ENCODE measurements around the gene KDM1A. TPM values are rescaled to one million over a fixed set of nuclear protein-coding genes. Genes with fewer than 3 reads are reported as not detected.

The KDM1A gene
- total and polyA plus RNA-seq, 2 donors (not counting 3 experiments of a cell fraction or from before 2014, with no cell fraction given) = 105 to 111 TPM

DNA sequence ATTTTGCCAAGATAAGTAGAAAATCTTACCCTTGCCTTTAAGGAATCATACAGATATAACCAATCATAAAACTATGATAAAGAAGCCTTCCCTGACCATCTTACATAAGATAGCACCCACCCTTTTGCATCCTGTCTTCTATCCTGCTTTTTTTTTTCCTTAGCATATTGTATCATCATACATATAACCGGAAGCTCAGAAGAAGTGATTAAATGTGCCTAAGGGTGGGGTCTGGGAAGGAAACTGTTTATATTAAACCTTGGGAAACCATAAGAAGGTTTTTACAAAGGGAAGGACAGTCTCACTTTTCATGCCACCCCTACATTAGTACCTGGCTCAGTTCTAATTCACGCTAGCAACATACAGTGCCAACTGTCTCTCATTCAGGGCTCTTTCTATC, 82.6 kb downstream of the KDM1A start:
- POLR2A ChIA-PET = no interaction called here
- no peaks in the 10 kb centered on the region for H3K27me3 ChIP-seq (ENCODE audit: control insufficient read depth in 2 of 2, insufficient read depth in 2 of 2, low read length in 2 of 2)
- no peaks in the 10 kb centered on the region for H3K9me3 ChIP-seq (replicated peaks; ENCODE audit: control insufficient read depth, insufficient read depth, low read length)
- H3K9me1 ChIP-seq (replicated peaks; ENCODE audit: control insufficient read depth, extremely low read depth, insufficient read depth, low read length) = no peaks in the 10 kb centered on the region
- H3K4me2 ChIP-seq (ENCODE audit: insufficient read depth, low read length) = peak overlapping the region; percentile 69
- peak overlapping the region in 1 of 3 experiments; percentile 28 for H3K4me3 ChIP-seq (replicated peaks in 1 of 3; ENCODE audit: insufficient read depth in 1 of 3, low read depth in 1 of 3, low read length in 3 of 3)
- BruUV-seq (replicated peaks) = TSS peak; percentile 20
- peak overlapping the region; percentile 21 for H3K9ac ChIP-seq (replicated peaks; ENCODE audit: extremely low read depth, insufficient read depth, low read length)
- TF ChIP-seq GATA2 (IDR thresholded peaks at IDR 0.05; ENCODE audit: insufficient read depth, insufficient read length, low read depth, low read length) = no peak
- no peak for TF ChIP-seq POLR2A (IDR thresholded peaks at IDR 0.05; ENCODE audit: low read depth, low read length)
- no peak for TF ChIP-seq JUN (IDR thresholded peaks at IDR 0.05; ENCODE audit: borderline replicate concordance, insufficient read depth, insufficient read length, low read depth)
- no peak for TF ChIP-seq POLR2AphosphoS5 (IDR thresholded peaks at IDR 0.05; ENCODE audit: insufficient read depth, low read depth, low read length)
- no peak for TF ChIP-seq FOS (IDR thresholded peaks at IDR 0.05; ENCODE audit: borderline replicate concordance, insufficient read depth, low read length)
- no peak for TF ChIP-seq MYC (IDR thresholded peaks at IDR 0.05; ENCODE audit: low read depth, low read length)
- TF ChIP-seq, protein P1, sequence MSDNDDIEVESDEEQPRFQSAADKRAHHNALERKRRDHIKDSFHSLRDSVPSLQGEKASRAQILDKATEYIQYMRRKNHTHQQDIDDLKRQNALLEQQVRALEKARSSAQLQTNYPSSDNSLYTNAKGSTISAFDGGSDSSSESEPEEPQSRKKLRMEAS (IDR thresholded peaks at IDR 0.05; ENCODE audit: insufficient read depth, insufficient read length) = no peak
- TF ChIP-seq EZH2 (IDR thresholded peaks at IDR 0.05; ENCODE audit: borderline replicate concordance, low read depth, low read length, severe bottlenecking) = no peak
- TF ChIP-seq, protein P2, sequence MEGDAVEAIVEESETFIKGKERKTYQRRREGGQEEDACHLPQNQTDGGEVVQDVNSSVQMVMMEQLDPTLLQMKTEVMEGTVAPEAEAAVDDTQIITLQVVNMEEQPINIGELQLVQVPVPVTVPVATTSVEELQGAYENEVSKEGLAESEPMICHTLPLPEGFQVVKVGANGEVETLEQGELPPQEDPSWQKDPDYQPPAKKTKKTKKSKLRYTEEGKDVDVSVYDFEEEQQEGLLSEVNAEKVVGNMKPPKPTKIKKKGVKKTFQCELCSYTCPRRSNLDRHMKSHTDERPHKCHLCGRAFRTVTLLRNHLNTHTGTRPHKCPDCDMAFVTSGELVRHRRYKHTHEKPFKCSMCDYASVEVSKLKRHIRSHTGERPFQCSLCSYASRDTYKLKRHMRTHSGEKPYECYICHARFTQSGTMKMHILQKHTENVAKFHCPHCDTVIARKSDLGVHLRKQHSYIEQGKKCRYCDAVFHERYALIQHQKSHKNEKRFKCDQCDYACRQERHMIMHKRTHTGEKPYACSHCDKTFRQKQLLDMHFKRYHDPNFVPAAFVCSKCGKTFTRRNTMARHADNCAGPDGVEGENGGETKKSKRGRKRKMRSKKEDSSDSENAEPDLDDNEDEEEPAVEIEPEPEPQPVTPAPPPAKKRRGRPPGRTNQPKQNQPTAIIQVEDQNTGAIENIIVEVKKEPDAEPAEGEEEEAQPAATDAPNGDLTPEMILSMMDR (IDR thresholded peaks at IDR 0.05; ENCODE audit: extremely low read depth in 1 of 2, insufficient read depth in 1 of 2, low read depth in 1 of 2, low read length in 2 of 2) = no peak
- CTCF ChIA-PET = interaction anchor here (1.0 to 17.3 kb wide), 13 partner anchors 8 to 438 kb away, joined by 3 to 671 read pairs (median 12); partner anchors contain the start of gene LUZP1
- peaks cover 70% of the 10 kb centered on the region for H3K79me2 ChIP-seq (ENCODE audit: control insufficient read depth, insufficient read depth, low read length)
- DNase-seq (ENCODE audit: low read depth, low spot score) (no peak), FAIRE-seq (no peak)
- no peaks in the 10 kb centered on the region for H4K20me1 ChIP-seq (replicated peaks; ENCODE audit: control insufficient read depth, extremely low read depth, insufficient read depth, low read length)
- no peak overlapping the region for H2AFZ ChIP-seq (ENCODE audit: low read depth, low read length)
- intact Hi-C loops (cut with micrococcal nuclease) = loop anchor here (1.0 kb wide), 1 partner anchor 66 kb away; the partner anchor contains the start of gene LUZP1
- dilution Hi-C loops (cut with MboI; ENCODE audit: extremely low pct_ligation_motif_present, low sequenced_read_pairs) = no loop called here
- peaks cover 66% of the 10 kb centered on the region for H3K4me1 ChIP-seq (ENCODE audit: control insufficient read depth, extremely low read depth, insufficient read depth, low read length)
- H3K27ac ChIP-seq (ENCODE audit: insufficient read depth, low read depth, low read length) = peak overlapping the region; percentile 73
- H3K36me3 ChIP-seq (ENCODE audit: control insufficient read depth in 2 of 2, extremely low read depth in 1 of 2, insufficient read depth in 2 of 2, low read length in 2 of 2) = peaks cover 6 to 7% of the 10 kb centered on the region in 2 experiments
